Loucy (cell line): Measurements from ENCODE around the gene TXNL4A.
"Not testable (repeated sequence)": the region's sequence is repeated elsewhere in the genome, so short reads cannot be mapped to it uniquely, and the experiment has no call there.

ENCODE experiments used
- H2AFZ ChIP-seq: fragments of 200-600 bp; sonication (generic); 2 replicates; pipeline ENCODE4 v1.6.0; 2016; ENCODE audit warnings: antibody characterized with exemption, mild to moderate bottlenecking, low read length, moderate library complexity
- H3F3A ChIP-seq: fragments of 200-600 bp; 2 replicates; pipeline ENCODE4 v1.6.0; 2016; ENCODE audit warnings: antibody characterized with exemption, low read depth, mild to moderate bottlenecking
- H3K27me3 ChIP-seq: fragments of 200-600 bp; sonication (generic); 2 replicates; pipeline ENCODE4 v1.6.1; 2014; ENCODE audit warnings: low read length, mild to moderate bottlenecking; ENCODE audit not compliant: insufficient read depth, poor library complexity, severe bottlenecking
- H3K36me3 ChIP-seq: fragments of 200-600 bp; sonication (generic); 2 replicates; pipeline ENCODE4 v1.6.1; 2016; ENCODE audit warnings: low read length; ENCODE audit not compliant: insufficient read depth
- H3K4me1 ChIP-seq: fragments of 200-600 bp; sonication (generic); 2 replicates; pipeline ENCODE4 v1.5.1; 2014; ENCODE audit warnings: low read length, mild to moderate bottlenecking; ENCODE audit not compliant: insufficient read depth, poor library complexity, severe bottlenecking
- H3K4me2 ChIP-seq: fragments of 200-600 bp; sonication (generic); 2 replicates; pipeline ENCODE4 v1.6.0; 2014; ENCODE audit warnings: antibody characterized with exemption, low read length, low read depth, mild to moderate bottlenecking; ENCODE audit not compliant: poor library complexity, severe bottlenecking
- H3K4me3 ChIP-seq: fragments of 200-600 bp; sonication (generic); 2 replicates; pipeline ENCODE4 v1.5.1; 2014; ENCODE audit warnings: low read length, mild to moderate bottlenecking, mixed read lengths; ENCODE audit not compliant: poor library complexity, severe bottlenecking
- H3K79me2 ChIP-seq: fragments of 200-600 bp; sonication (generic); 2 replicates; pipeline ENCODE4 v1.6.1; 2014; ENCODE audit warnings: low read length; ENCODE audit not compliant: insufficient read depth
- H3K9ac ChIP-seq: fragments of 200-600 bp; sonication (generic); 2 replicates; pipeline ENCODE4 v1.6.0; 2014; ENCODE audit warnings: mild to moderate bottlenecking, low read depth, low read length, moderate library complexity; ENCODE audit not compliant: poor library complexity, severe bottlenecking
- H3K9me2 ChIP-seq: fragments of 200-600 bp; sonication (generic); replicated peaks from 2 replicates; pipeline ENCODE4 v1.6.1; 2016; ENCODE audit warnings: low read depth, low read length, mixed read lengths
- H3K9me3 ChIP-seq: fragments of 200-600 bp; sonication (generic); 2 replicates; pipeline ENCODE4 v1.6.1; 2014; ENCODE audit warnings: mild to moderate bottlenecking, antibody characterized with exemption, low read length, low read depth; ENCODE audit not compliant: insufficient read depth
- H4K20me1 ChIP-seq: fragments of 200-600 bp; sonication (generic); 2 replicates; pipeline ENCODE4 v1.6.0; 2014; ENCODE audit warnings: antibody characterized with exemption, low read length, mild to moderate bottlenecking; ENCODE audit not compliant: insufficient read depth, poor library complexity, severe bottlenecking
- EZH2phosphoT487 ChIP-seq: fragments of 200-600 bp; IDR thresholded peaks from 2 replicates; pipeline ENCODE4 v1.6.1; 2018; ENCODE audit warnings: antibody characterized with exemption, mild to moderate bottlenecking, moderate library complexity, borderline replicate concordance
- TF ChIP-seq, protein P1 (sequence below): fragments of 200-600 bp; sonication (generic); conservative IDR thresholded peaks from 2 replicates; pipeline ENCODE4 v1.5.1; 2014; ENCODE audit warnings: mild to moderate bottlenecking, antibody characterized with exemption, low read length

Gene TXNL4A

DNA sequence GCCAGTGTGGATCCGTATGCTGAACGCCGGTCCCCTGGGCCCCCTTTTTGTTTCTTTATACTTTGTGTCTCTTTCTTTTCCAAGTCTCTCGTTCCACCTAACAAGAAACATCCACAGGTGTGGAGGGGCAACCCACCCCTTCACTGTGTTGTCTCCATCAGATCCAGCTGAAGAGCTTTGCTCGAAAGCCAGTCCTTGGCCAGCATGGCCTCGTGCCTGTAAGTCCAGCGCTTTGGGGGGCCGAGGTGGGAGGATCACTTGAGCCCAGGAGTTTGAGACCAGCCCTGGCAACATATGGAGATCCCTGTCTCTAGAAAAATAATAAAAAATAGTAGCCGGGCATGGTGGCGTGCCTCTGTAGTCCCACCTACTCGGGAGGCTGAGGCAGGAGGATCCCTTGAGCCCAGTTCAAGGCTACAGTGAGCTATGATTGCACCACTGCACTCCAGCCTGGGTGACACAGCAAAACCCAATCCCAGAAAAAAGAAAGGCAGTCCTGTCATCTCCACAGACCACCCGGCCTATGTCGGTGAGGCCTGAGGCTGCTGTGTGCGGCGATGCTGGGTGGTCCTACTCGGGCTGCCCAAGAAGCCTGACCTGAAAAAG is 27.3 kb downstream of the TXNL4A start:
- H3K79me2 ChIP-seq, result no peaks in the 10 kb centered on the region
- no peak overlapping the region for H3K4me2 ChIP-seq
- H3K9me2 ChIP-seq, result no peaks in the 10 kb centered on the region
- no peak for TF ChIP-seq EZH2phosphoT487
- TF ChIP-seq, protein P1, sequence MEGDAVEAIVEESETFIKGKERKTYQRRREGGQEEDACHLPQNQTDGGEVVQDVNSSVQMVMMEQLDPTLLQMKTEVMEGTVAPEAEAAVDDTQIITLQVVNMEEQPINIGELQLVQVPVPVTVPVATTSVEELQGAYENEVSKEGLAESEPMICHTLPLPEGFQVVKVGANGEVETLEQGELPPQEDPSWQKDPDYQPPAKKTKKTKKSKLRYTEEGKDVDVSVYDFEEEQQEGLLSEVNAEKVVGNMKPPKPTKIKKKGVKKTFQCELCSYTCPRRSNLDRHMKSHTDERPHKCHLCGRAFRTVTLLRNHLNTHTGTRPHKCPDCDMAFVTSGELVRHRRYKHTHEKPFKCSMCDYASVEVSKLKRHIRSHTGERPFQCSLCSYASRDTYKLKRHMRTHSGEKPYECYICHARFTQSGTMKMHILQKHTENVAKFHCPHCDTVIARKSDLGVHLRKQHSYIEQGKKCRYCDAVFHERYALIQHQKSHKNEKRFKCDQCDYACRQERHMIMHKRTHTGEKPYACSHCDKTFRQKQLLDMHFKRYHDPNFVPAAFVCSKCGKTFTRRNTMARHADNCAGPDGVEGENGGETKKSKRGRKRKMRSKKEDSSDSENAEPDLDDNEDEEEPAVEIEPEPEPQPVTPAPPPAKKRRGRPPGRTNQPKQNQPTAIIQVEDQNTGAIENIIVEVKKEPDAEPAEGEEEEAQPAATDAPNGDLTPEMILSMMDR, result no peak
- no peak overlapping the region for H2AFZ ChIP-seq
- H3K9ac ChIP-seq, result no peak overlapping the region
- no peaks in the 10 kb centered on the region for H3K9me3 ChIP-seq
- H4K20me1 ChIP-seq, result no peaks in the 10 kb centered on the region
- no peaks in the 10 kb centered on the region for H3K27me3 ChIP-seq
- no peak overlapping the region for H3K4me3 ChIP-seq
- H3K36me3 ChIP-seq, result no peaks in the 10 kb centered on the region
- H3F3A ChIP-seq, result no peaks in the 10 kb centered on the region
- peaks cover 14% of the 10 kb centered on the region for H3K4me1 ChIP-seq

DNA sequence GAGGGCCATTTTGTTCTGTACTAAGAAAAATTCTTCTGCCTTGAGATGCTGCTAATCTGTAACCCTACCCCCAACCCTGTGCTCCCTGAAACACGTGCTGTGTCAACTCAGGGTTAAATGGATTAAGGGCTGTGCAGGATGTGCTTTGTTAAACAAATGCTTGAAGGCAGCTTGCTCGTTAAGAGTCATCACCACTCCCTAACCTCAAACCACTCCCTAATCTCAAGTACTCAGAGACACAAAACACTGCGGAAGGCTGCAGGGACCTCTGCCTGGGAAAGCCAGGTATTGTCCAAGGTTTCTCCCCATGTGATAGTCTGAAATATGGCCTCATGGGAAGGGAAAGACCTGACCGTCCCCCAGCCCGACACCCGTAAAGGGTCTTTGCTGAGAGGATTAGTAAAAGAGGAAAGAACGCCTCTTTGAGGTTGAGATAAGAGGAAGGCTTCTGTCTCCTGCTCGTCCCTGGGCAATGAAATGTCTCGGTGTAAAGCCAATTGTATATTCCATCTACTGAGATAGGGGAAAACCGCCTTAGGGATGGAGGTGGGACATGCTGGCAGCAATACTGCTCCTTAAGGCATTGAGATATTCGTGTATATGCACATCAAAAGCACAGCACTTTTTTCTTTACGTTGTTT is 28.1 kb downstream of the TXNL4A start:
- not testable (repeated sequence) for H4K20me1 ChIP-seq, H3K9me2 ChIP-seq, H3F3A ChIP-seq, H3K4me2 ChIP-seq, H3K9ac ChIP-seq, H3K4me3 ChIP-seq, H3K27me3 ChIP-seq, H3K9me3 ChIP-seq, H2AFZ ChIP-seq, H3K36me3 ChIP-seq, H3K79me2 ChIP-seq
- H3K4me1 ChIP-seq, result peaks cover 13% of the 10 kb centered on the region

DNA sequence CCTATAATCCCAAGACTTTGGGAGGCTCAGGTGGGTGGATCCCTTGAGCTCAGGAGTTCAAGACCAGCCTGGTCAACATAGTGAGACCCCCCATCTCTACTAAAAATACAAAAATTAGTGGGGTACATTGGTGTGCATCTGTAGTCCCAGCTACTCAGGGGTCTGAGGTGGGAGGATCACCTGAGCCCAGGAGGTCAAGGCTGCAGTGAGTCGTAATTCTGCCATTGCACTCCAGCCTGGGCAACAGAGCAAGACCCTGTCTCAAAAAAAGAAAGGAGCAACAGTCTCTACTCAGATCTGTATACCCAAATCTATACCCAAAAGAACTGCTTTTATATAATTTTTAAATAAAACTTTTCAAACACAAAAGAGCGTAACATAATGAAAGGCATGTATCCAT is 29.4 kb downstream of the TXNL4A start:
- no peak overlapping the region for H3K4me2 ChIP-seq
- H3K4me1 ChIP-seq, result peaks cover 15% of the 10 kb centered on the region
- H2AFZ ChIP-seq, result no peak overlapping the region
- no peaks in the 10 kb centered on the region for H3K79me2 ChIP-seq
- no peaks in the 10 kb centered on the region for H3F3A ChIP-seq
- H3K9ac ChIP-seq, result no peak overlapping the region
- H3K27me3 ChIP-seq, result no peaks in the 10 kb centered on the region
- TF ChIP-seq EZH2phosphoT487, result no peak
- TF ChIP-seq, protein P1, result no peak
- no peaks in the 10 kb centered on the region for H3K36me3 ChIP-seq
- no peaks in the 10 kb centered on the region for H3K9me2 ChIP-seq
- no peaks in the 10 kb centered on the region for H4K20me1 ChIP-seq
- H3K9me3 ChIP-seq, result no peaks in the 10 kb centered on the region
- H3K4me3 ChIP-seq, result no peak overlapping the region

DNA sequence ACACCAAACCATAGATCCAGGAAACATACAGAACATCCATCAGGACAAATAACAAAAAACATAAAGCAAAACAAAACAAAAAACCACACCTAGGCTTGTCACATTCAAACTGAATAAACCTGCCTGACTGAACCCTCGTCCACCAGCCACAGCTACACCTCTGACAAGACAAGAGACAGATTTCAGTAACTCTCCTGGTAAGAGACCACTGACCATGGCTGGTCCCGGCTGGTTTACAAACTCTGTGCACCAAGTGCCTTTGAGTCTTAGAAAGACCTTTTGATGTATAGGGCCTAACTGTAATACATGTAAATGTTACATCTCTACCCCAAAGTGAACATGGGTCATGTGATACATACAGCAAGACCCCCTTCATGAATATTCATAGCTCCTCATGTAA is 32.1 kb downstream of the TXNL4A start:
- Histone ChIP-seq H3K9me2 (no peaks in the 10 kb centered on the region), H3K4me2 (no peak overlapping the region), H3K27me3 (no peaks in the 10 kb centered on the region), H2AFZ (no peak overlapping the region), H3K9me3 (no peaks in the 10 kb centered on the region), H3K4me1 (peaks cover 15% of the 10 kb centered on the region), H3F3A (no peaks in the 10 kb centered on the region; the same call in 1 of the 2 replicates), H3K36me3 (no peaks in the 10 kb centered on the region), H3K9ac (no peak overlapping the region), H4K20me1 (no peaks in the 10 kb centered on the region), H3K79me2 (no peaks in the 10 kb centered on the region; the same call in 1 of the 2 replicates), H3K4me3 (no peak overlapping the region)
- TF ChIP-seq EZH2phosphoT487, result no peak
- TF ChIP-seq, protein P1, result no peak
